Common myeloid progenitor, CD34-positive (primary cell): Measurements from ENCODE around the gene ZNF341.
A peak's percentile ranks its signal among the peaks of the same experiment; 100 is the strongest.

ENCODE experiments used
- CTCF ChIA-PET: fragments of 350-600 bp; sonication (Branson Sonifier 250); formaldehyde crosslinking; loops from one replicate; lab custom pipeline; 2021; ENCODE audit warnings: antibody characterized with exemption; lab: Charles Lee
- POLR2A ChIA-PET: fragments of 350-600 bp; sonication (Branson Sonifier 250); formaldehyde crosslinking; loops from one replicate; lab custom pipeline; 2021; ENCODE audit warnings: antibody characterized with exemption; lab: Charles Lee
- DNase-seq, 3 donors: peaks; one replicate each; pipeline versions ENCODE4 v3.0.0 to v3.0.0-alpha.2; 2013
- H3K27ac ChIP-seq, 2 experiments: 1 replicate in 1 of 2; 2 replicates in 1 of 2; pipeline ENCODE4 v1.7.0; 2013; ENCODE audit warnings: inconsistent platforms in 2 of 2, low read length in 2 of 2, mild to moderate bottlenecking in 2 of 2, low read depth in 1 of 2, moderate library complexity in 1 of 2; ENCODE audit not compliant: severe bottlenecking in 2 of 2, insufficient read depth in 1 of 2, poor library complexity in 1 of 2
- H3K27me3 ChIP-seq, 5 experiments: replicated peaks in 2 of 5; 1 replicate in 3 of 5; 2 replicates in 2 of 5; pipeline versions ENCODE4 v1.6.1 to v1.7.0; 2013; ENCODE audit warnings: low read length in 4 of 5, mild to moderate bottlenecking in 2 of 5, moderate library complexity in 2 of 5, inconsistent platforms in 1 of 5; ENCODE audit not compliant: insufficient read depth in 5 of 5, control insufficient read depth in 4 of 5
- H3K36me3 ChIP-seq, 4 experiments: 1 replicate in 2 of 4; 2 replicates in 2 of 4; pipeline versions ENCODE4 v1.6.1 to v1.7.0; 2013; ENCODE audit warnings: low read length in 3 of 4, control low read depth in 1 of 4, mild to moderate bottlenecking in 1 of 4; ENCODE audit not compliant: control insufficient read depth in 4 of 4, insufficient read depth in 4 of 4
- H3K4me1 ChIP-seq, 4 experiments: 1 replicate in 3 of 4; 2 replicates in 1 of 4; pipeline versions ENCODE4 v1.6.1 to v1.7.1; 2013; ENCODE audit warnings: low read length in 3 of 4, mild to moderate bottlenecking in 3 of 4, control low read depth in 1 of 4, inconsistent platforms in 1 of 4, moderate library complexity in 1 of 4; ENCODE audit not compliant: control insufficient read depth in 4 of 4, insufficient read depth in 4 of 4; ENCODE audit errors: control extremely low read depth in 1 of 4
- H3K4me3 ChIP-seq, 7 experiments: 1 replicate in 4 of 7; 2 replicates in 3 of 7; pipeline versions ENCODE4 v1.5.1 to v1.7.0; 2013; ENCODE audit warnings: mild to moderate bottlenecking in 7 of 7, low read length in 6 of 7, moderate library complexity in 6 of 7, inconsistent platforms in 2 of 7, low read depth in 2 of 7, control low read depth in 1 of 7; ENCODE audit not compliant: insufficient read depth in 4 of 7, control insufficient read depth in 1 of 7; ENCODE audit errors: extremely low read depth in 1 of 7
- H3K9me3 ChIP-seq, 5 experiments: 1 replicate in 4 of 5; 2 replicates in 1 of 5; pipeline versions ENCODE4 v1.6.1 to v1.7.1; 2013; ENCODE audit warnings: low read length in 4 of 5, mild to moderate bottlenecking in 2 of 5, inconsistent platforms in 1 of 5, low read depth in 1 of 5, moderate library complexity in 1 of 5; ENCODE audit not compliant: control insufficient read depth in 4 of 5, insufficient read depth in 2 of 5; ENCODE audit errors: control extremely low read depth in 1 of 5
- WGBS: methylation state at CpG from one replicate; pipeline ENCODE4 v1.1.5; 2013; ENCODE audit not compliant: insufficient coverage; 5-methylcytosine and 5-hydroxymethylcytosine counted together

ZNF341 gene

GRCh38 chr20:33798444-33798843 lies 66.6 kb downstream of the ZNF341 start:
- ChIA-PET CTCF (interaction anchor here (1.1 kb wide), 1 partner anchor 11 kb away, joined by 3 read pairs; no protein-coding TSS in a partner anchor), POLR2A (no interaction called here)
- WGBS, result 84% methylated on average over 2 of the region's 4 CpGs
- H3K27ac ChIP-seq, result no peak overlapping the region
- H3K27me3 ChIP-seq, result no peaks in the 10 kb centered on the region
- no peaks in the 10 kb centered on the region for H3K36me3 ChIP-seq
- H3K4me1 ChIP-seq, result no peaks in the 10 kb centered on the region
- no peak for DNase-seq
- no peak overlapping the region for H3K4me3 ChIP-seq
- no peaks in the 10 kb centered on the region for H3K9me3 ChIP-seq

- Histone ChIP-seq H3K4me3 (no peak overlapping the region), H3K27me3 (no peaks in the 10 kb centered on the region), H3K27ac (no peak overlapping the region), H3K9me3 (no peaks in the 10 kb centered on the region), H3K36me3 (no peaks in the 10 kb centered on the region), H3K4me1 (no peaks in the 10 kb centered on the region)
- ChIA-PET CTCF (interaction anchor here (1.0 to 1.2 kb wide), 2 partner anchors 9 to 17 kb away, joined by 3 to 5 read pairs; no protein-coding TSS in a partner anchor), POLR2A (no interaction called here)
- no peak for DNase-seq
- 100% methylated on average over 1 of the region's 2 CpGs for WGBS
Measured at GRCh38 chr20:33803921-33804337, 72.1 kb downstream of the ZNF341 start.

GRCh38 chr20:33808388-33808787 lies 76.6 kb downstream of the ZNF341 start:
- H3K36me3 ChIP-seq, result no peaks in the 10 kb centered on the region
- POLR2A ChIA-PET, result no interaction called here
- H3K4me1 ChIP-seq, result peaks cover 8 to 19% (median 18%) of the 10 kb centered on the region in 4 experiments
- H3K27ac ChIP-seq, result no peak overlapping the region
- no peaks in the 10 kb centered on the region for H3K27me3 ChIP-seq
- WGBS, result 100% methylated on average over 2 of the region's 3 CpGs
- no peaks in the 10 kb centered on the region for H3K9me3 ChIP-seq
- CTCF ChIA-PET, result interaction anchor here (1.3 kb wide), 1 partner anchor 14 kb away, joined by 5 read pairs; no protein-coding TSS in a partner anchor
- no peak for DNase-seq
- H3K4me3 ChIP-seq, result no peak overlapping the region

GRCh38 chr20:33810259-33810658 lies 78.5 kb downstream of the ZNF341 start:
- H3K4me3 ChIP-seq, result no peak overlapping the region
- no peaks in the 10 kb centered on the region for H3K27me3 ChIP-seq
- no peak overlapping the region for H3K27ac ChIP-seq
- CTCF ChIA-PET, result interaction anchor here (0.8 to 1.5 kb wide), 3 partner anchors 15 to 123 kb away, joined by 3 to 4 read pairs (median 3); no protein-coding TSS in a partner anchor
- POLR2A ChIA-PET, result no interaction called here
- peak in 2 of 3 donors; percentile 19 to 31 for DNase-seq
- WGBS, result 46% methylated on average over 5 of the region's 5 CpGs
- H3K4me1 ChIP-seq, result peaks cover 10 to 30% (median 28%) of the 10 kb centered on the region in 4 experiments
- H3K9me3 ChIP-seq, result no peaks in the 10 kb centered on the region
- H3K36me3 ChIP-seq, result peaks cover 0 to 6% (median under 1%) of the 10 kb centered on the region in 4 experiments

- ChIA-PET CTCF (interaction anchor here (1.0 to 1.8 kb wide), 4 partner anchors 9 to 19 kb away, joined by 3 to 6 read pairs (median 4); no protein-coding TSS in a partner anchor), POLR2A (interaction anchor here (1.0 to 1.3 kb wide), 3 partner anchors 8 to 79 kb away, joined by 3 to 4 read pairs (median 3); partner anchors contain the start of gene ZNF341)
- Histone ChIP-seq H3K27ac (peak within 1 kb of the TSS; percentile 97), H3K36me3 (peaks cover 3 to 12% (median 3%) of the 10 kb centered on the region in 4 experiments), H3K9me3 (no peaks in the 10 kb centered on the region), H3K4me1 (peaks cover 10 to 30% (median 28%) of the 10 kb centered on the region in 4 experiments), H3K27me3 (no peaks in the 10 kb centered on the region), H3K4me3 (peak within 1 kb of the TSS; percentile 78 to 97 (median 92))
- peak; percentile 98 to 99 (median 99) for DNase-seq
- WGBS, result under 1% methylated on average over 52 of the region's 71 CpGs
Measured at GRCh38 chr20:33810885-33811775, 79.3 kb downstream of the ZNF341 start, which contains the start of gene CHMP4B. Gene CHMP4B, plus strand, starts transcription at chr20:33811348. Its CDS starts 121 bp downstream, at chr20:33811469.

GRCh38 chr20:33811776-33812151 lies 80.0 kb downstream of the ZNF341 start:
- Histone ChIP-seq H3K4me1 (peaks cover 10 to 30% (median 28%) of the 10 kb centered on the region in 4 experiments), H3K27me3 (no peaks in the 10 kb centered on the region), H3K9me3 (no peaks in the 10 kb centered on the region), H3K27ac (peak overlapping the region; percentile 97), H3K4me3 (peak overlapping the region; percentile 78 to 97 (median 92)), H3K36me3 (peaks cover 3 to 12% (median 3%) of the 10 kb centered on the region in 4 experiments)
- 0% methylated on average over 10 of the region's 12 CpGs for whole genome bisulfite sequencing
- CTCF ChIA-PET, result interaction anchor here (1.0 to 1.8 kb wide), 2 partner anchors 8 to 20 kb away, joined by 3 to 6 read pairs; no protein-coding TSS in a partner anchor
- POLR2A ChIA-PET, result interaction anchor here (0.6 to 1.3 kb wide), 4 partner anchors 8 to 1349 kb away, joined by 3 to 4 read pairs (median 4); partner anchors contain the start of gene ZNF341
- peak; percentile 19 to 49 (median 35) for DNase-seq
